ENCODE measurements around the gene TMEM154. TPM values are rescaled to one million over a fixed set of nuclear protein-coding genes. Genes with fewer than 3 reads are reported as not detected.
A peak's percentile ranks its signal among the peaks of the same experiment; 100 is the strongest.

Gene TMEM154
- total and polyA plus RNA-seq, 3 experiments from 2014 or later = 11.5 to 35.1 (median 12.5) TPM

- peak overlapping the region in 1 of 8 donors; percentile 41 for H3K27ac Mint-ChIP-seq
- H3K4me1 Mint-ChIP-seq = peaks cover 15 to 37% (median 35%) of the 10 kb centered on the region in 3 donors
- no peak overlapping the region for H3K4me3 Mint-ChIP-seq
- H3K36me3 ChIP-seq (ENCODE audit: insufficient read depth, low read length) = no peaks in the 10 kb centered on the region
- CTCF ChIA-PET = interaction anchor here (0.7 kb wide), 1 partner anchor 18 kb away, joined by 3 read pairs; no protein-coding TSS in a partner anchor
- peaks cover 25 to 33% (median 31%) of the 10 kb centered on the region in 5 donors for H3K9me3 Mint-ChIP-seq
- no peak overlapping the region for H3K4me3 ChIP-seq (ENCODE audit: low read length)
- no peaks in the 10 kb centered on the region for H3K27me3 ChIP-seq (ENCODE audit: insufficient read depth, low read length, poor library complexity, severe bottlenecking)
- POLR2A ChIA-PET = no interaction called here
- peaks cover 9% of the 10 kb centered on the region for H3K9me3 ChIP-seq (ENCODE audit: low read length)
- H3K36me3 Mint-ChIP-seq = peaks cover 30 to 52% (median 32%) of the 10 kb centered on the region in 3 donors
- H3K27ac ChIP-seq (ENCODE audit: low read depth, low read length) = no peak overlapping the region
- no peak for DNase-seq
- H3K27me3 Mint-ChIP-seq = no peaks in the 10 kb centered on the region
- H3K4me1 ChIP-seq (ENCODE audit: insufficient read depth, low read length) = peaks cover 5% of the 10 kb centered on the region
Measured at GRCh38 chr4:152660526-152660925, 19.3 kb downstream of the TMEM154 start.

- Histone ChIP-seq H3K4me3 (ENCODE audit: low read length) (no peak overlapping the region), H3K27ac (ENCODE audit: low read depth, low read length) (no peak overlapping the region), H3K9me3 (ENCODE audit: low read length) (peaks cover 9% of the 10 kb centered on the region), H3K36me3 (ENCODE audit: insufficient read depth, low read length) (no peaks in the 10 kb centered on the region), H3K27me3 (ENCODE audit: insufficient read depth, low read length, poor library complexity, severe bottlenecking) (no peaks in the 10 kb centered on the region), H3K4me1 (ENCODE audit: insufficient read depth, low read length) (peaks cover 5% of the 10 kb centered on the region)
- ChIA-PET CTCF (no interaction called here), POLR2A (no interaction called here)
- no peak overlapping the region for H3K4me3 Mint-ChIP-seq
- DNase-seq = no peak
- no peak overlapping the region for H3K27ac Mint-ChIP-seq
- H3K9me3 Mint-ChIP-seq = peaks cover 25 to 33% (median 31%) of the 10 kb centered on the region in 5 donors
- peaks cover 14 to 38% (median 34%) of the 10 kb centered on the region in 3 donors for H3K4me1 Mint-ChIP-seq
- H3K36me3 Mint-ChIP-seq = peaks cover 31 to 53% (median 32%) of the 10 kb centered on the region in 3 donors
- H3K27me3 Mint-ChIP-seq = no peaks in the 10 kb centered on the region
Measured at GRCh38 chr4:152659806-152660205, 20.0 kb downstream of the TMEM154 start.

DNA sequence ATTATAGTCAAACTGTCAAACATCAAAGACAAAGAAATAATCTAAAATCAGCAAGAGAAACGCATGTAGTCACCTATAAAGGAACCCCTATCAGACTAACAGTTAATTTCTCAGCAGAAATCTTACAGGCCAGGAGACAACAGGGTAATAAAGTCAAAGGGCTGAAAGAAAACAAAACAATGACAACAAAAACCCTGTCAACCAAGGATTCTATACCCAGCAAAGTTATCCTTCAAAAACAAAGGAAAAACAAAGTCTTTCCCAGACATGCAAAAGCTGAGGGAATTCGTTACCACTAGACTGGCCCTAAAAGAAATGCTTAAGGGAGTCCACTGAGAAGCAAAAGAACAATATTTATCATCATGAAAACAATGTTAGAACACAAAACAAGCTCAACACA is 22.1 kb downstream of the TMEM154 start:
- peaks cover 9% of the 10 kb centered on the region for H3K9me3 ChIP-seq (ENCODE audit: low read length)
- H3K27me3 Mint-ChIP-seq = no peaks in the 10 kb centered on the region
- ChIA-PET CTCF (no interaction called here), POLR2A (no interaction called here)
- H3K4me3 Mint-ChIP-seq = no peak overlapping the region
- H3K27me3 ChIP-seq (ENCODE audit: insufficient read depth, low read length, poor library complexity, severe bottlenecking) = no peaks in the 10 kb centered on the region
- H3K9me3 Mint-ChIP-seq = peaks cover 25 to 33% (median 31%) of the 10 kb centered on the region in 5 donors
- no peak overlapping the region for H3K27ac ChIP-seq (ENCODE audit: low read depth, low read length)
- H3K4me1 Mint-ChIP-seq = peaks cover 10 to 24% (median 20%) of the 10 kb centered on the region in 3 donors
- peaks cover 27 to 58% (median 40%) of the 10 kb centered on the region in 3 donors for H3K36me3 Mint-ChIP-seq
- H3K4me3 ChIP-seq (ENCODE audit: low read length) = no peak overlapping the region
- H3K36me3 ChIP-seq (ENCODE audit: insufficient read depth, low read length) = no peaks in the 10 kb centered on the region
- no peak for DNase-seq
- no peak overlapping the region for H3K27ac Mint-ChIP-seq
- H3K4me1 ChIP-seq (ENCODE audit: insufficient read depth, low read length) = no peaks in the 10 kb centered on the region

- Histone ChIP-seq H3K36me3 (ENCODE audit: insufficient read depth, low read length) (no peaks in the 10 kb centered on the region), H3K27ac (ENCODE audit: low read depth, low read length) (no peak overlapping the region), H3K4me1 (ENCODE audit: insufficient read depth, low read length) (no peaks in the 10 kb centered on the region), H3K4me3 (ENCODE audit: low read length) (no peak overlapping the region), H3K9me3 (ENCODE audit: low read length) (peaks cover 9% of the 10 kb centered on the region), H3K27me3 (ENCODE audit: insufficient read depth, low read length, poor library complexity, severe bottlenecking) (no peaks in the 10 kb centered on the region)
- H3K4me1 Mint-ChIP-seq = peaks cover 2 to 8% (median 8%) of the 10 kb centered on the region in 3 donors
- peaks cover 25 to 32% (median 31%) of the 10 kb centered on the region in 5 donors for H3K9me3 Mint-ChIP-seq
- no peaks in the 10 kb centered on the region for H3K27me3 Mint-ChIP-seq
- no peak overlapping the region for H3K4me3 Mint-ChIP-seq
- peaks cover 29 to 60% (median 57%) of the 10 kb centered on the region in 3 donors for H3K36me3 Mint-ChIP-seq
- CTCF ChIA-PET = interaction anchor here (1.1 kb wide), 1 partner anchor 155 kb away, joined by 3 read pairs; no protein-coding TSS in a partner anchor
- DNase-seq = no peak
- POLR2A ChIA-PET = no interaction called here
- peak overlapping the region in 1 of 8 donors; percentile 70 for H3K27ac Mint-ChIP-seq
Measured at GRCh38 chr4:152655272-152656129, 24.3 kb downstream of the TMEM154 start.

DNA sequence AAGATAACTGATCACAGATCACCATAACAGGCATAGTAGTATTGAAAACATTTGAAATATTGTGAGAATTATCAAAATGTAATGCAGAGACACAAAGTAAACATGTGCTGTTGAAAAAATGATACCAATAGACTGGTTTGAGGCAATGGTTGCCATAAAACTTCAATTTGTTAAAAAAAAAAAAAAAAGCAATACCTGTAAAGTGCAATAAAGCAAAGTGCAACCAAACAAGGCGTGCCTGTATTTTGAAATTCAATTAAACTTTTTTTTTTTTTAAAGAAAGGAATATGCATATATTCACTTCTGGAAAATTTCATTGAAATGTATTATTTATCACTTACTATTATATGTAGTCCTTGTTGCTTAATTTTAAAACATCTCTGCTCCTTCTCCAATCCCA is 27.7 kb downstream of the TMEM154 start:
- ChIA-PET POLR2A (no interaction called here), CTCF (no interaction called here)
- Mint-ChIP-seq H3K27me3 (no peaks in the 10 kb centered on the region), H3K9me3 (peaks cover 4 to 13% (median 11%) of the 10 kb centered on the region in 5 donors), H3K36me3 (peaks cover 34 to 62% (median 35%) of the 10 kb centered on the region in 3 donors), H3K4me3 (no peak overlapping the region), H3K27ac (no peak overlapping the region), H3K4me1 (peaks cover 2 to 11% (median 8%) of the 10 kb centered on the region in 3 donors)
- H3K9me3 ChIP-seq (ENCODE audit: low read length) = peaks cover 1% of the 10 kb centered on the region
- no peak for DNase-seq
- no peak overlapping the region for H3K27ac ChIP-seq (ENCODE audit: low read depth, low read length)
- H3K27me3 ChIP-seq (ENCODE audit: insufficient read depth, low read length, poor library complexity, severe bottlenecking) = no peaks in the 10 kb centered on the region
- H3K4me3 ChIP-seq (ENCODE audit: low read length) = no peak overlapping the region
- H3K4me1 ChIP-seq (ENCODE audit: insufficient read depth, low read length) = no peaks in the 10 kb centered on the region
- no peaks in the 10 kb centered on the region for H3K36me3 ChIP-seq (ENCODE audit: insufficient read depth, low read length)

DNA sequence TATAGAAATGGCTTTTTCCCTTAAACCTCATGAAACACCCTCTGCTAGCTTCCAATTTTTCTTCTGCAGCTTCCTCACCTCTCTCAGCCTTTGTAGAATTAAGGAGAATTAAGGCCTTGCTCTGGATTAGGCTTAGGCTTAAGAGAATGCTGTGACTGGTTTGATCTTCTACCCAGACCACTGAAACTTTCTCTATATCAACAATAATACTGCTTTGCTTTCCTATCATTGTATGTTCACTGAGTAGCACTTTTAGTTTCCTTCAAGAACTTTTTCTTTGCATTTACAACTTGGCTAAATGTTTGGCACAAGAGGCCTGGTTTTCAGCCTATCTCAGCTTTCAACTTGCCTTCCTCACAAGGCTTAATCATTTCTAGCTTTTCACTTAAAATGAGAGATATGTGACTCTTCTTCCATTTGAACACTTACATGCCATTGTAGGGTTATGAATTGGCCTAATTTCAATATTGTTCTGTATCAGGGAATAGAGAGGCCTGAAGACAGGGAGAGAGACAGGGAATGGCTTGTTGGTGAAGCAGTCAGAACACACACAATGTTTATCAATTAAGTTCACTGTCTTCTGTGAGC is 28.2 kb downstream of the TMEM154 start:
- CTCF ChIA-PET = no interaction called here
- Mint-ChIP-seq H3K27me3 (no peaks in the 10 kb centered on the region), H3K27ac (no peak overlapping the region), H3K4me1 (peaks cover 2 to 11% (median 8%) of the 10 kb centered on the region in 3 donors), H3K4me3 (no peak overlapping the region), H3K9me3 (peaks cover 0 to 7% (median 5%) of the 10 kb centered on the region in 5 donors), H3K36me3 (peaks cover 30 to 63% (median 33%) of the 10 kb centered on the region in 3 donors)
- H3K27me3 ChIP-seq (ENCODE audit: insufficient read depth, low read length, poor library complexity, severe bottlenecking) = no peaks in the 10 kb centered on the region
- H3K4me1 ChIP-seq (ENCODE audit: insufficient read depth, low read length) = no peaks in the 10 kb centered on the region
- H3K27ac ChIP-seq (ENCODE audit: low read depth, low read length) = no peak overlapping the region
- no peaks in the 10 kb centered on the region for H3K36me3 ChIP-seq (ENCODE audit: insufficient read depth, low read length)
- DNase-seq = no peak
- H3K4me3 ChIP-seq (ENCODE audit: low read length) = no peak overlapping the region
- H3K9me3 ChIP-seq (ENCODE audit: low read length) = no peaks in the 10 kb centered on the region
- POLR2A ChIA-PET = no interaction called here

DNA sequence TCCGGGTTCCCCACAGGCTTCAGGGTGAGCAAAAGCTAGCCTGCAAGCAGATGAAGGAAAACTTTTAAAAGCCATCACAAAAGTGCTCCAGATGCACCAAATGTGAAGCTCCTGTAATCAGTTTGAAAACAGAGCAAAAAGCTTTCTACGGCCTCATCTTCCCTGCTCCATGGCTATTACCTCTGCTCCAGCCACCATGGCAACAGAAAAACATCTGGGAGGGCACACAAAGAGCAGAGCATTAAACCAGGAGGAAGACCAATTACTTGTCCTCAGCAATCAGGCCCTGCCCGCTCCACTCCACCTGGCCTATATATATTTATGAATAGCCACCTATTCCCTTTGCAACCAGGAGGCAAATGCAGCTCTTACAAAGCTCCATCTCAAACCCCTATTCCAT is 33.6 kb downstream of the TMEM154 start:
- Mint-ChIP-seq H3K4me1 (peaks cover 18 to 27% (median 26%) of the 10 kb centered on the region in 3 donors), H3K36me3 (peaks cover 14 to 52% (median 28%) of the 10 kb centered on the region in 3 donors), H3K9me3 (peaks cover 0 to 2% (median 0%) of the 10 kb centered on the region in 5 donors), H3K27me3 (no peaks in the 10 kb centered on the region), H3K4me3 (no peak overlapping the region), H3K27ac (peak overlapping the region in 5 of 8 donors; percentile 7 to 94 (median 24))
- H3K4me1 ChIP-seq (ENCODE audit: insufficient read depth, low read length) = peaks cover 9% of the 10 kb centered on the region
- ChIA-PET CTCF (interaction anchor here (0.6 to 11.6 kb wide), 4 partner anchors 14 to 1560 kb away, joined by 3 to 172 read pairs (median 4); no protein-coding TSS in a partner anchor), POLR2A (no interaction called here)
- no peaks in the 10 kb centered on the region for H3K27me3 ChIP-seq (ENCODE audit: insufficient read depth, low read length, poor library complexity, severe bottlenecking)
- no peak for DNase-seq
- no peaks in the 10 kb centered on the region for H3K36me3 ChIP-seq (ENCODE audit: insufficient read depth, low read length)
- H3K4me3 ChIP-seq (ENCODE audit: low read length) = no peak overlapping the region
- H3K27ac ChIP-seq (ENCODE audit: low read depth, low read length) = no peak overlapping the region
- H3K9me3 ChIP-seq (ENCODE audit: low read length) = no peaks in the 10 kb centered on the region
